Natural killer cell (primary cell): ENCODE measurements around the gene EOMES. TPM values are rescaled to one million over a fixed set of nuclear protein-coding genes. Genes with fewer than 3 reads are reported as not detected.

Experiments used
- ATAC-seq, 3 donors: fragments of 150-1000 bp in 2 of 3; fragments of 200-7000 bp in 1 of 3; cut with Tn5 transposase; 1 replicate in 1 of 3; 2 replicates in 2 of 3; pipeline ENCODE4 v1.10.0; 2021; ENCODE audit warnings: mild to moderate bottlenecking in 2 of 3, moderate library complexity in 2 of 3
- DNase-seq, 2 donors: peaks; one replicate each; pipeline versions ENCODE4 v3.0.0 to v3.0.0-alpha.2; 2013 to 2021; ENCODE audit warnings: mixed read lengths in 1 of 2
- H3K27ac ChIP-seq: one replicate; pipeline ENCODE4 v1.5.1; 2013; ENCODE audit warnings: mild to moderate bottlenecking, low read length
- H3K27me3 ChIP-seq: one replicate; pipeline ENCODE4 v1.6.1; 2013; ENCODE audit warnings: low read length; ENCODE audit not compliant: control insufficient read depth, insufficient read depth
- H3K36me3 ChIP-seq: one replicate; pipeline ENCODE4 v1.6.1; 2013; ENCODE audit warnings: low read length; ENCODE audit not compliant: control insufficient read depth, insufficient read depth
- H3K4me1 ChIP-seq: one replicate; pipeline ENCODE4 v1.6.1; 2013; ENCODE audit warnings: low read length; ENCODE audit not compliant: control insufficient read depth, insufficient read depth
- H3K4me3 ChIP-seq: one replicate; pipeline ENCODE4 v1.5.1; 2013; ENCODE audit warnings: low read length
- H3K9me3 ChIP-seq: one replicate; pipeline ENCODE4 v1.6.1; 2013; ENCODE audit warnings: low read length; ENCODE audit not compliant: control insufficient read depth, insufficient read depth
- H3K27ac Mint-ChIP-seq, 2 donors: one replicate each; pipeline ENCODE4 v1.8.0; 2022; ENCODE audit warnings: mild to moderate bottlenecking in 2 of 2, mixed read lengths in 2 of 2, moderate library complexity in 1 of 2
- H3K27me3 Mint-ChIP-seq, 2 donors: one replicate each; pipeline ENCODE4 v1.8.0; 2022; ENCODE audit warnings: low read depth in 2 of 2, mixed read lengths in 2 of 2
- H3K36me3 Mint-ChIP-seq: one replicate; pipeline ENCODE4 v1.8.0; 2022; ENCODE audit warnings: mixed read lengths
- H3K4me1 Mint-ChIP-seq, 2 donors: one replicate each; pipeline ENCODE4 v1.8.0; 2022; ENCODE audit warnings: mixed read lengths in 2 of 2
- H3K4me3 Mint-ChIP-seq: one replicate; pipeline ENCODE4 v1.8.0; 2022; ENCODE audit warnings: mild to moderate bottlenecking, moderate library complexity, mixed read lengths
- H3K9me3 Mint-ChIP-seq, 2 donors: one replicate each; pipeline ENCODE4 v1.8.0; 2022; ENCODE audit warnings: mixed read lengths in 2 of 2
- CTCF ChIP-seq: fragments of 200-600 bp; IDR thresholded peaks from one replicate; pipeline ENCODE4 v1.8.0; 2022; ENCODE audit warnings: antibody characterized with exemption
- WGBS: methylation state at CpG from one replicate; pipeline ENCODE4 v1.1.7; 2013; ENCODE audit warnings: missing lambda C conversion rate; ENCODE audit not compliant: insufficient coverage; 5-methylcytosine and 5-hydroxymethylcytosine counted together
- intact Hi-C: fragments of 100-400 bp; cut with micrococcal nuclease; formaldehyde crosslinking; loops from one replicate; pipeline ENCODE4 v1.14.2; 2022
- total RNA-seq, 4 donors: library from RNA; stranded (reverse); fragments of 120-200 nt in 1 of 4; gene quantifications; one replicate each; pipeline versions ENCODE4 v1.2.3 to v1.2.4, GENCODE V29; 2013 to 2022

The EOMES gene
- total RNA-seq, 3 donors from 2014 or later (not counting 1 experiment from before 2014, with no cell fraction given): 30.3 to 64.0 (median 32.2) TPM

DNA sequence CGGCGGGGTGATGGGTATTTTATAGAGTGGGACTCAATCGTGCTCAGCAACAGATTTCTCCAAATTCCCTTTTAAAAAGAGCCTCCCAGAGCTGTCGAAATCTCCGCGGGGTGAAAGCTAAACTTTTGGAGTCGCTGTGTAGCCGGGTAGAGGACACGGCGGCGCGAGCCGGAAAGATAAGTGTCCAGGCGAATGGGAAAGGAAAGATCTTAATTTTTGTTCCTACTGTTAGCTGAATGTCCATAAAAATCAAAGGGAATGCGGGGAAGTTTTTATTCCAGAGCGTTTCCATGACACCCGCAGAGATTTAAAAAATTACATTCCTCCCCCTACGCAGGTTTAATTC is 9.1 kb downstream of the EOMES start:
- Histone ChIP-seq H3K4me1 (peaks cover 39% of the 10 kb centered on the region), H3K4me3 (peak overlapping the region; percentile 50), H3K27ac (peak overlapping the region; percentile 81), H3K9me3 (no peaks in the 10 kb centered on the region), H3K36me3 (peaks cover 17% of the 10 kb centered on the region), H3K27me3 (no peaks in the 10 kb centered on the region)
- Mint-ChIP-seq H3K27ac (peak overlapping the region; percentile 93 to 98), H3K9me3 (no peaks in the 10 kb centered on the region), H3K27me3 (no peaks in the 10 kb centered on the region), H3K4me1 (peaks cover 62 to 64% of the 10 kb centered on the region in 2 donors), H3K4me3 (peak overlapping the region; percentile 100), H3K36me3 (peaks cover 31% of the 10 kb centered on the region)
- DNase-seq (no peak), ATAC-seq (no peak)
- 3% methylated on average over 14 of the region's 18 CpGs for WGBS
- intact Hi-C loops: loop anchor here (2.0 to 5.0 kb wide), 3 partner anchors 149 to 634 kb away; partner anchors contain the start of genes AZI2 and ZCWPW2
- TF ChIP-seq CTCF: no peak

- H3K4me3 Mint-ChIP-seq: peak overlapping the region; percentile 100
- no peaks in the 10 kb centered on the region for H3K27me3 Mint-ChIP-seq
- intact Hi-C loops: loop anchor here (1.0 to 5.0 kb wide), 5 partner anchors 8 to 635 kb away; partner anchors contain the start of genes AZI2 and ZCWPW2
- peaks cover 34% of the 10 kb centered on the region for H3K4me1 ChIP-seq
- peaks cover 56 to 58% of the 10 kb centered on the region in 2 donors for H3K4me1 Mint-ChIP-seq
- under 1% methylated on average over 48 of the region's 49 CpGs for WGBS
- H3K36me3 ChIP-seq: peaks cover 11% of the 10 kb centered on the region
- ATAC-seq: peak; percentile 84 to 91 (median 87)
- DNase-seq: peak; percentile 72 to 90
- no peaks in the 10 kb centered on the region for H3K9me3 Mint-ChIP-seq
- H3K36me3 Mint-ChIP-seq: peaks cover 24% of the 10 kb centered on the region
- H3K27ac Mint-ChIP-seq: peak overlapping the region; percentile 93 to 98
- peak overlapping the region; percentile 81 for H3K27ac ChIP-seq
- H3K27me3 ChIP-seq: no peaks in the 10 kb centered on the region
- H3K9me3 ChIP-seq: no peaks in the 10 kb centered on the region
- peak; percentile 84 for TF ChIP-seq CTCF
- H3K4me3 ChIP-seq: peak overlapping the region; percentile 50
Observed at GRCh38 chr3:27712136-27713077, 9.7 kb downstream of the EOMES start.

DNA sequence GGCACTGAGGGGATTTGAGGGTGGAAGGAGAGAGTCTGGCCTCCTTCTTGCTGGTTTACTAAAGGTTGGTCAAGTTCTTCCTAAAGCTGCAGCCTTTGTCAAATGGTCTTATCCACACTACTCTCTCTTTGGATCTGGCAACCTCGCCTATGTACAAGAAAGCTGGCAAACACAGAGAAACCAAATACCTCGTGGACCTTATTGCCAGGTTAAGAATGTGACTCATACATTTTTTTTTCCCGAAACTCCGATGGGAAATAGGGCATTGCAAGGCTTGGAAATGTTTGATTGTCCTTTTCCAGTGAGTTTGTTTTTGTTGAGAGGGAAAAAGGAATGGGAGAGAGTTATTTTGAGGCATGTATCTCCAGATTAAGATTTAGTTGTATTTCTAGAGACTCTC is 13.9 kb downstream of the EOMES start:
- ATAC-seq (no peak), DNase-seq (no peak)
- peaks cover 10 to 21% of the 10 kb centered on the region in 2 donors for H3K27me3 Mint-ChIP-seq
- Histone ChIP-seq H3K4me1 (peaks cover 4% of the 10 kb centered on the region), H3K9me3 (no peaks in the 10 kb centered on the region), H3K36me3 (no peaks in the 10 kb centered on the region), H3K4me3 (no peak overlapping the region), H3K27me3 (no peaks in the 10 kb centered on the region), H3K27ac (no peak overlapping the region)
- no peaks in the 10 kb centered on the region for H3K9me3 Mint-ChIP-seq
- intact Hi-C loops: no loop called here
- no peak overlapping the region for H3K4me3 Mint-ChIP-seq
- no peak for TF ChIP-seq CTCF
- no peak overlapping the region for H3K27ac Mint-ChIP-seq
- WGBS: 95% methylated on average over 4 of the region's 4 CpGs
- peaks cover 7% of the 10 kb centered on the region for H3K36me3 Mint-ChIP-seq
- peaks cover 15 to 18% of the 10 kb centered on the region in 2 donors for H3K4me1 Mint-ChIP-seq
